Daoy (cell line): Measurements from ENCODE around the gene AGFG1. TPM values are rescaled to one million over a fixed set of nuclear protein-coding genes. Genes with fewer than 3 reads are reported as not detected.
"Not testable (repeated sequence)": the region's sequence is repeated elsewhere in the genome, so short reads cannot be mapped to it uniquely, and the experiment has no call there.

Experiments used
- DNase-seq: peaks from one replicate; pipeline ENCODE4 v3.0.0-alpha.2; 2015; ENCODE audit warnings: low read depth
- total RNA-seq: library from RNA; depleted of rRNA; stranded (reverse); fragments of >200 nt; shearing (Covaris generic); gene quantifications from 2 replicates; pipeline ENCODE4 v1.2.3, GENCODE V29; 2014

Gene AGFG1
- total RNA-seq, 1 experiment from 2014 or later, result 49.9 TPM

- no peak for DNase-seq
Measured at GRCh38 chr2:227497158-227497557, 25.2 kb downstream of the AGFG1 start.

DNA sequence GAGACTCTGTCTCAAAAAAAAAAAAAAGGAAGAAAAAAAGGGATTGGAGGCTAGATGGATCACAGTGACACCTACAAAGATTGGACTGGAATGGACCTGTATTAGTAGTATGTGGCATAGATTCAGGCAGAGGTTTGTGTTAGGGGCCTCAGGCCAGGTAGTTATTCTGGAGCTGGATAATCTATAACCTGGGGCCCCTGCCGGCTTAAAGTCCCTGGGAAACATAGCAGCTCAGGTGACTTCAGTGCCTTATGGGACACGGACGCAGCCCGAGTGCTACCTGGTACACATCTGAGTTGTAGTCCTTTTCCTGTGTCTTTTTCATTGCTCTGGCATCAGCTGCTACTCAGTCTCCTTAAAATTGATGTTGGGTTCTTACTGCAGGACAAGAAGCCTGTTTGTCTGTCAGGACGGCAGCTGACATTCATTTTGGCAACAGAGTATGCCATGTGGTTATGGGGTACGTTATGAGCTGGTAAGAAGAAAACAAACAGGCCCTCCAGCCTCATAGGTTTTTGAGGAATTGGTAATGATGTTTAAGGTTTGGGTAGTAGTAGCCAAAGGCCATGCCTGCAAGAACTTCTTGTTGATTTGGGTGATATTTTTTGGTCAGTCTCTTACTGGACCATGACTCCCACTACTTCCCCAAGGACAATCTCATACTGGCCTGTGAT lies 27.8 kb downstream of the AGFG1 start:
- DNase-seq, result no peak

DNA sequence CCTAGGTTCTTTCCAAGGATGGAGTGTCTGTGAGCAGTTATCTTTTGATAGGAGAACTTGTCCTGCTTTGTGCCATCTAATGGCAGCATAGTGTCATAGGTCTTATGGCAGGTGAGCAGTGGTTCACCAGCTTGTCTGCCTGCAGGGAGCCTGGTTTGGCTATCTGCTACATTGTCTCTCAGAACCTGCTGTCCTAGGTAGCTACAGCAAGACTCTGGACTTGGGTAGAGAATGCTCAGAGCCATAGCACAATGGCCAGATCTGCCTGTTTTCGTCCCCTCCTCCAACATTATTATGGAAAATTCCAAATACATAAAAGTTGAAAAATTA lies 28.3 kb downstream of the AGFG1 start:
- DNase-seq, result no peak

- peak; percentile 87 for DNase-seq
Measured at GRCh38 chr2:227503433-227504406, 31.8 kb downstream of the AGFG1 start.

DNA sequence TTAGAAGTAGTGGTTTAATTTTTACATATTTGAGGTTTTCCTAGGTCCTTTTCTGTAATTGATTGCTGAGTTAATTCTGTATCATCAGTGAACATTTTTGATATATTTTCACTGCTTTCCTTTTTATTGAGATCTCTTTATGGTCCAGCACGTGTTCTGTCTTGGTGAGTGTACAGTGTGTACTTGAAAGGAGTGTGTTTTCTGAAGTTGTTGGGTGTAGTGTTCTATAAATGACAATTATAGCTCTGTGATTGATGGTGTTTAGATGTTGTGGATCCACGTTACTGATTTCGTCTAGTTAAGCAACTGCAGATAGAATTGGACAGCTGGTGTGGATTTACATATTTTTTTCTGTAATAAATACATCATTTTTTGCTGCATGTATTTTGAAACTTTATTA lies 32.7 kb downstream of the AGFG1 start:
- DNase-seq, result no peak

DNA sequence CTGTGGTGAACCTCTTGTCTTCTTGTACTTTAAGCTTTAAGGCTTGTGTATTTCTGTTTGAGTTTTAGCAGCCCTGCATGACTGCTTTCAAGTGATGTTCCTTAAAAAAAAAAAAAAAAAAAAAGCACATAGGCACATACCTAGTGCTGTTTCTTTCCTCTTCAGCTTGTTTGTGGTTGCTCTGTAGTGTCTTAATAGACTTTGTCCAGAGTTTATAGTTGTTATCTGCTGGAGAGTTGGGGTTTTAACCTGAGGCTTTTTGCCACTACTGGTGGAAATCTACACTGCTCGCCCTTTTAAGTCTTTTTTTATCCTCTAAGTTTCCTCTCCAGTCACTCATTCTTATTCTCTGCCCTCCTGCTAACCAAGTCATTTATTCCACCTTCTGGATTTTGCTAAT lies 34.5 kb downstream of the AGFG1 start:
- DNase-seq, result no peak

DNA sequence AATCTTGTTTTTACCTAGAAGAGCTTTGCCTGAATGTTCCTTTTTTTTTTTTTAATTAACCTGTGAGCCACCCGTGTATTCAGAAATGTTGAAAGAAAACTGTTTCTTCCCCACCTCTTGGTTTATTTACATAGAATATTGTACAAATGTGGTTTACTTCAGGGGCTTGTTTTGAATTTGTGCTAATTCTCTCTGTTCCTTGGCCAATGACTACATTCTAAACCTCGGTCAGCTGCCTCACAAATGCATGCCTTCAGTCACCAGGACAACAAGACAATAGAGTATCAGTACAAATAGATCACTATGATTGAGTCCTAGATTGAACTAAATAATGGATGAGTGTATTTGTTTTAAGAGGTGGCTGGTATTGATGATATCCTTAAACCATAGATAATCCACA lies 36.0 kb downstream of the AGFG1 start:
- no peak for DNase-seq

- DNase-seq, result no peak
Measured at GRCh38 chr2:227509076-227509475, 37.1 kb downstream of the AGFG1 start.

DNA sequence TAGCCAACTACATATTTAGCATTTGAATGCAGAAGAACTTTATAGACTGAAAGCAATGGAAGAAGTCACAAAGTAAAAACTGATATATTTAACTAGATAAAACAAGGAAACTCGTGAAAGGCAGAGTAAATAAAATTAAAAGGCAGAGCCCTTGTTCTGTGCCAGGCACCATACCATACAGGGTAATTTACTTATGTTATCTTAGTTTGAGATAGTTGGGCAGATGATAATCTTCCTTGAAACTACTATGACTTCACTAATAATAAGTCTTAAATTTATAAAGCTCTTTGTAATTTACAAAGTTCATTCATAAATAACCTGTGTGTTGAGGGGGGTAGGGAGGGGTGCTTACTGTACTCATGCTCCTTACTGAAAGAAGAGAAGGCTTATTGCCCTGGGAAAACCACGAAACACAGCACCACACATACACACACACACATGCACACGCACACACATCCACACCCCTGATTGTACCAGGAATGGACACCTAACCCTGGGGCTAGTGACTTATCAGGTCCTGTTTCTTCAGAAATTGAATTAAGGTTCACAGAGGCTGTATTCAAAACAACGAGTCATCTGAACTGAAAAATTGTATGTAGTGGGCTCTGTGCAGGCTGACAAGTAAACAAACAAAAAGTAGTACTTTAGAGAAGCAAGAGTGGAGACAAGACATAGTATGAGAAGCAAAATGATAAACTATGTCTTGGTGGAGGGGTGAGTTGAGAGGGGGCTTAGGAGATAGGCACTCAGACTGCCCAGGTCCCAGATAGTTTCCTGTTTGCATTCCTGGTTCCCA lies 38.1 kb downstream of the AGFG1 start:
- DNase-seq, result peak; percentile 28

DNA sequence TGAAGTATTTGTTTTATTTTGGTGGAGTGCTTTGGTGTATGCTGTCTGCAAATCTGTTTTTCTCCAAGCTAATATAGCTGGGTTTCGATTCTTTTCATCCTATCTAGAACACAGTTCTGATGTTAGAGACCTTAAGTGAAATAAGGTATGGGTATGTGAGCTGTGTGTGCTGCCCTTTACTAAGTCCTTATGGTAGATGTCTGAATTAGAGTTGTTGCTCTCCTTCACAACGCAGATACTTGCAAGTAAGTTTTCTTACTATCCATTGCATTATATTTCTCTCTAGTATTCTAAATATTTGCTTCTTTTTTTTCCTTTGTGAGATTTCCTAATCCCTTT lies 38.6 kb downstream of the AGFG1 start:
- no peak for DNase-seq

GRCh38 chr2:227511239-227511930 lies 39.4 kb downstream of the AGFG1 start:
- DNase-seq, result no peak

GRCh38 chr2:227511955-227512354 lies 40.0 kb downstream of the AGFG1 start:
- no peak for DNase-seq

- no peak for DNase-seq
Measured at GRCh38 chr2:227513113-227513512, 41.2 kb downstream of the AGFG1 start.

DNA sequence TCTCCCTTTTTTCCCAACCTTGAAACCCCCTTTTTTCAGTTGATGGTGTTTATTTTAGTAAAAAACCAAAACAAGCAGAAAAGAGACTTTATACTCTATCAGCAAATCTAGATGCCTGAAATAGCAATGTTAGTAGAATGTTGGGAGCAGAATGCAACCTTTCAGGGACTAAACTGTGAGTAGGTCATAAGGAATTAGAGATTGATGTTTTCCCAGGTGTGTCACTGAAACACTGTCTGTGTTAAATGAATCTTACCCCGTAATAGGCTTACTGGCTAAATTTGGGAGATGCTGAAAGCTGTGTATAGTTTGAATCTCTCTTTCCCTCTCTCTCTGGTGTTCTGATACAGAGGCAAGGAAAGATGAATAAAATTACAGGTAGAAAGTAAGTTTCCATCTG lies 43.8 kb downstream of the AGFG1 start:
- DNase-seq, result no peak

DNA sequence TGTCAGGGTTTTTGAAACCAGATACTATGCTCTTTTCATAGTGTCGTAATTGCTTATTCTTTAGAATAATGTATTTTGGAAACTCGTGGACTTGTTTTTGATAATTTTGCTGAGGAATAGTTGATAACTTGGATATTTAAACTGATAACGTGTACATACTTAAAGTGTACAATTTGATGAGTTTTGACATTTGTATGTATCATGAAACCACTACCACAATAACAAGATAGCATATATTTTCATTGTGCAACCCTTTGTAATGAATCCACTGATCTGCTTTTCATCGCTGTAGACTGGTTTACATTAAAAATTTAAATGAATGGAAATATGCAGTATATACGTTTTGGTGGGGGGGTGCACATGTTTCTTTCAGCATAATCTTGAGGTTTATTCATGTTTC lies 45.8 kb downstream of the AGFG1 start:
- no peak for DNase-seq

- peak; percentile 18 for DNase-seq
Measured at GRCh38 chr2:227518278-227518865, 46.4 kb downstream of the AGFG1 start.

- DNase-seq, result not testable (repeated sequence)
Measured at GRCh38 chr2:227521178-227521577, 49.2 kb downstream of the AGFG1 start.

DNA sequence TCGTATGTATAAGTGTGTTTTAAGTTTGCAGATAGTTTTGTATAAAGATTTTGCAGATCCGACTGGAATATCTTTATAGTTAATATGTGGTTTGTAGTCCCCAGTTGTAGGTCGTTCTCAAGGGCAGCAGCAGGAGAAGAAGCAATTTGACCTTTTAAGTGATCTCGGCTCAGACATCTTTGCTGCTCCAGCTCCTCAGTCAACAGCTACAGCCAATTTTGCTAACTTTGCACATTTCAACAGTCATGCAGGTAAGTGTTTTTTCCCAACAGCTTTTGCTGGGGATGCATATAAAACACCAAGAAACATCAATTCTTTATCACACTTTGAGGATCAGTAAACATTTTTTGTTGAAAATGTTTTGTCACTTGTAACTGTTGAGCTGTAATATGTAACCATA lies 52.7 kb downstream of the AGFG1 start:
- DNase-seq, result no peak

- DNase-seq, result no peak
Measured at GRCh38 chr2:227527351-227527750, 55.4 kb downstream of the AGFG1 start.

DNA sequence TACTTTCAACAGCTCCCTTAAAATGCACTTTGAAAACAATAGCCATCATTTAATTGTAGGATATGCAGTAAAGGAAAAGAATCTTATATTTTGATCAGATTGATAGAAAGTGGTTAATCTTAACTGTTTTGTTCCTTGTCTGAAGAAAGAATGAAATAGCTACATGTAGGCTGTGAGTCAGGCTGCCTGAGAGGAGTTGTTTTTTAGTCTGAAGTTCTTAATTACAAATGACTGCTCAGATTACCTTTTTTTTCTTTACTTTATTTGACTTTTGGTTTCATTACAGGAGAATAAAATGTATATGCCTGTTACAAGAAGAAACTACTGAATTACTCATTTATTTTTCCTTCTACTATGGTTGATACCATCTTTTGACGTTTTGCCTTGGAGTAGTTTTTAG lies 56.8 kb downstream of the AGFG1 start:
- no peak for DNase-seq

GRCh38 chr2:227529871-227530270 lies 57.9 kb downstream of the AGFG1 start:
- no peak for DNase-seq

GRCh38 chr2:227534714-227535113 lies 62.8 kb downstream of the AGFG1 start:
- no peak for DNase-seq
